ENCODE measurements around the gene OSCAR. TPM values are rescaled to one million over a fixed set of nuclear protein-coding genes. Genes with fewer than 3 reads are reported as not detected.
"Not testable (repeated sequence)": the region's sequence is repeated elsewhere in the genome, so short reads cannot be mapped to it uniquely, and the experiment has no call there.

The OSCAR gene
- total RNA-seq, 1 donor from 2014 or later: 0.37 TPM

GRCh38 chr19:54104998-54105715 is 4.6 kb upstream of the OSCAR start:
- Mint-ChIP-seq H3K4me1 (ENCODE audit: low read depth) (peaks cover 11% of the 10 kb centered on the region), H3K4me3 (ENCODE audit: unreplicated experiment) (no peak overlapping the region), H3K27ac (ENCODE audit: unreplicated experiment) (no peak overlapping the region), H3K27me3 (ENCODE audit: low read depth) (no peaks in the 10 kb centered on the region), H3K9me3 (ENCODE audit: low read depth) (no peaks in the 10 kb centered on the region), H3K36me3 (ENCODE audit: low read depth) (peaks cover 13% of the 10 kb centered on the region)
- peak; percentile 47 for DNase-seq (ENCODE audit: low spot score)
- no peak for TF ChIP-seq CTCF (IDR thresholded peaks at IDR 0.05)

GRCh38 chr19:54102421-54103169 is 2.0 kb upstream of the OSCAR start, which contains the start of gene NDUFA3:
TSS of gene NDUFA3 (plus strand) at chr19:54102855. CDS start at chr19:54102879, 24 bp downstream.
- peaks cover 11% of the 10 kb centered on the region for H3K4me1 Mint-ChIP-seq (ENCODE audit: low read depth)
- TF ChIP-seq CTCF (IDR thresholded peaks at IDR 0.05): no peak
- no peaks in the 10 kb centered on the region for H3K9me3 Mint-ChIP-seq (ENCODE audit: low read depth)
- no peaks in the 10 kb centered on the region for H3K27me3 Mint-ChIP-seq (ENCODE audit: low read depth)
- DNase-seq (ENCODE audit: low spot score): peak; percentile 99
- peak within 1 kb of the TSS; percentile 97 for H3K4me3 Mint-ChIP-seq (ENCODE audit: unreplicated experiment)
- H3K27ac Mint-ChIP-seq (ENCODE audit: unreplicated experiment): peak within 1 kb of the TSS; percentile 89
- H3K36me3 Mint-ChIP-seq (ENCODE audit: low read depth): peaks cover 9% of the 10 kb centered on the region

- H3K27me3 Mint-ChIP-seq (ENCODE audit: low read depth); H3K27ac Mint-ChIP-seq (ENCODE audit: unreplicated experiment); H3K36me3 Mint-ChIP-seq (ENCODE audit: low read depth); H3K9me3 Mint-ChIP-seq (ENCODE audit: low read depth); H3K4me3 Mint-ChIP-seq (ENCODE audit: unreplicated experiment): not testable (repeated sequence)
- peaks cover 20% of the 10 kb centered on the region for H3K4me1 Mint-ChIP-seq (ENCODE audit: low read depth)
- peak; percentile 2 for DNase-seq (ENCODE audit: low spot score)
Observed at GRCh38 chr19:54099903-54100255, 724 bp downstream of the OSCAR start.

- H3K4me1 Mint-ChIP-seq (ENCODE audit: low read depth): peaks cover 20% of the 10 kb centered on the region
- H3K9me3 Mint-ChIP-seq (ENCODE audit: low read depth): no peaks in the 10 kb centered on the region
- no peaks in the 10 kb centered on the region for H3K36me3 Mint-ChIP-seq (ENCODE audit: low read depth)
- no peak overlapping the region for H3K4me3 Mint-ChIP-seq (ENCODE audit: unreplicated experiment)
- DNase-seq (ENCODE audit: low spot score): peak; percentile 26
- H3K27me3 Mint-ChIP-seq (ENCODE audit: low read depth): peaks cover 2% of the 10 kb centered on the region
- no peak overlapping the region for H3K27ac Mint-ChIP-seq (ENCODE audit: unreplicated experiment)
- TF ChIP-seq CTCF (IDR thresholded peaks at IDR 0.05): no peak
Observed at GRCh38 chr19:54099190-54099902, 1.3 kb downstream of the OSCAR start.

- H3K4me3 Mint-ChIP-seq (ENCODE audit: unreplicated experiment): peak overlapping the region; percentile 58
- H3K9me3 Mint-ChIP-seq (ENCODE audit: low read depth): no peaks in the 10 kb centered on the region
- no peaks in the 10 kb centered on the region for H3K36me3 Mint-ChIP-seq (ENCODE audit: low read depth)
- H3K4me1 Mint-ChIP-seq (ENCODE audit: low read depth): peaks cover 9% of the 10 kb centered on the region
- TF ChIP-seq CTCF (IDR thresholded peaks at IDR 0.05): peak; percentile 32
- peaks cover 5% of the 10 kb centered on the region for H3K27me3 Mint-ChIP-seq (ENCODE audit: low read depth)
- peak overlapping the region; percentile 1 for H3K27ac Mint-ChIP-seq (ENCODE audit: unreplicated experiment)
- DNase-seq (ENCODE audit: low spot score): peak; percentile 37
Observed at GRCh38 chr19:54096617-54097106, 3.9 kb downstream of the OSCAR start.

Data from chondrocyte (in vitro differentiated cells).